HG03342 (cell line): ENCODE results near the gene PPP1R37.
A peak's percentile ranks its signal among the peaks of the same experiment; 100 is the strongest.

Experiments
- ATAC-seq: cut with Tn5 transposase; IDR thresholded peaks from one replicate; pipeline ENCODE4 v1.9.1; 2021; ENCODE audit warnings: mild to moderate bottlenecking, moderate library complexity; ENCODE audit not compliant: unreplicated experiment

Gene PPP1R37

GRCh38 chr19:45135176-45135885 is 42.4 kb downstream of the PPP1R37 start:
- no peak for ATAC-seq

GRCh38 chr19:45136507-45137178 is 43.7 kb downstream of the PPP1R37 start:
- no peak for ATAC-seq

- ATAC-seq, result peak; percentile 69
These were observed 44.3 kb downstream of the PPP1R37 start for GRCh38 chr19:45137179-45137761.

GRCh38 chr19:45138303-45138751 is 45.3 kb downstream of the PPP1R37 start:
- no peak for ATAC-seq

- ATAC-seq, result no peak
These were observed 46.5 kb downstream of the PPP1R37 start for GRCh38 chr19:45139286-45140143.

- ATAC-seq, result no peak
These were observed 47.1 kb downstream of the PPP1R37 start for GRCh38 chr19:45140144-45140503.

GRCh38 chr19:45140533-45140932 is 47.6 kb downstream of the PPP1R37 start:
- ATAC-seq, result no peak

GRCh38 chr19:45141203-45141900 is 48.4 kb downstream of the PPP1R37 start:
- ATAC-seq, result no peak

- ATAC-seq, result no peak
These were observed 49.2 kb downstream of the PPP1R37 start for GRCh38 chr19:45142016-45142725.

- no peak for ATAC-seq
These were observed 49.7 kb downstream of the PPP1R37 start for GRCh38 chr19:45142726-45143110.

GRCh38 chr19:45144431-45145269 is 51.7 kb downstream of the PPP1R37 start:
- no peak for ATAC-seq

- no peak for ATAC-seq
These were observed 52.6 kb downstream of the PPP1R37 start for GRCh38 chr19:45145270-45146189.

GRCh38 chr19:45146251-45146650 is 53.3 kb downstream of the PPP1R37 start:
- no peak for ATAC-seq

- no peak for ATAC-seq
These were observed 53.8 kb downstream of the PPP1R37 start for GRCh38 chr19:45146741-45147205.

GRCh38 chr19:45147835-45148676 is 55.1 kb downstream of the PPP1R37 start:
- no peak for ATAC-seq

GRCh38 chr19:45149129-45149528 is 56.1 kb downstream of the PPP1R37 start:
- ATAC-seq, result no peak

- ATAC-seq, result no peak
These were observed 57.2 kb downstream of the PPP1R37 start for GRCh38 chr19:45150180-45150579.
